Measurements from ENCODE around the gene PSMB7. TPM values are rescaled to one million over a fixed set of nuclear protein-coding genes. Genes with fewer than 3 reads are reported as not detected.

PSMB7 gene
- total and polyA plus RNA-seq, 11 donors = 149 to 281 (median 176) TPM

- H3K4me3 ChIP-seq = no peak overlapping the region
- peaks cover 0 to 5% (median 0%) of the 10 kb centered on the region in 9 donors for H3K27me3 ChIP-seq
- no peak for DNase-seq
- H3K36me3 ChIP-seq = no peaks in the 10 kb centered on the region
- H3K9me3 ChIP-seq = peaks cover 0 to 6% (median 0%) of the 10 kb centered on the region in 12 donors
- intact Hi-C loops (cut with DNase I) = no loop called here
- H3K4me1 ChIP-seq = no peaks in the 10 kb centered on the region
- WGBS, 4 donors = 90 to 95% (median 93%) methylated on average over 3 of the region's 3 CpGs
- no peak overlapping the region for H3K27ac ChIP-seq
- ATAC-seq = no peak
- no peak for TF ChIP-seq POLR2A (IDR thresholded peaks at IDR 0.05)
- TF ChIP-seq, protein P1, sequence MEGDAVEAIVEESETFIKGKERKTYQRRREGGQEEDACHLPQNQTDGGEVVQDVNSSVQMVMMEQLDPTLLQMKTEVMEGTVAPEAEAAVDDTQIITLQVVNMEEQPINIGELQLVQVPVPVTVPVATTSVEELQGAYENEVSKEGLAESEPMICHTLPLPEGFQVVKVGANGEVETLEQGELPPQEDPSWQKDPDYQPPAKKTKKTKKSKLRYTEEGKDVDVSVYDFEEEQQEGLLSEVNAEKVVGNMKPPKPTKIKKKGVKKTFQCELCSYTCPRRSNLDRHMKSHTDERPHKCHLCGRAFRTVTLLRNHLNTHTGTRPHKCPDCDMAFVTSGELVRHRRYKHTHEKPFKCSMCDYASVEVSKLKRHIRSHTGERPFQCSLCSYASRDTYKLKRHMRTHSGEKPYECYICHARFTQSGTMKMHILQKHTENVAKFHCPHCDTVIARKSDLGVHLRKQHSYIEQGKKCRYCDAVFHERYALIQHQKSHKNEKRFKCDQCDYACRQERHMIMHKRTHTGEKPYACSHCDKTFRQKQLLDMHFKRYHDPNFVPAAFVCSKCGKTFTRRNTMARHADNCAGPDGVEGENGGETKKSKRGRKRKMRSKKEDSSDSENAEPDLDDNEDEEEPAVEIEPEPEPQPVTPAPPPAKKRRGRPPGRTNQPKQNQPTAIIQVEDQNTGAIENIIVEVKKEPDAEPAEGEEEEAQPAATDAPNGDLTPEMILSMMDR (IDR thresholded peaks at IDR 0.05) = no peak
Measured at GRCh38 chr9:124437086-124437485, 21.8 kb upstream of the PSMB7 start.

GRCh38 chr9:124436320-124436719 lies 21.1 kb upstream of the PSMB7 start:
- H3K27ac ChIP-seq = no peak overlapping the region
- no peaks in the 10 kb centered on the region for H3K36me3 ChIP-seq
- H3K9me3 ChIP-seq = peaks cover 0 to 6% (median 0%) of the 10 kb centered on the region in 12 donors
- ATAC-seq = no peak
- TF ChIP-seq, protein P1 (IDR thresholded peaks at IDR 0.05) = no peak
- TF ChIP-seq POLR2A (IDR thresholded peaks at IDR 0.05) = no peak
- intact Hi-C loops (cut with DNase I) = no loop called here
- H3K27me3 ChIP-seq = peaks cover 0 to 5% (median 0%) of the 10 kb centered on the region in 9 donors
- DNase-seq = no peak
- no peaks in the 10 kb centered on the region for H3K4me1 ChIP-seq
- H3K4me3 ChIP-seq = no peak overlapping the region

GRCh38 chr9:124429530-124429867 lies 14.3 kb upstream of the PSMB7 start:
- no peaks in the 10 kb centered on the region for H3K36me3 ChIP-seq
- no peak for TF ChIP-seq POLR2A (IDR thresholded peaks at IDR 0.05)
- TF ChIP-seq, protein P1 (IDR thresholded peaks at IDR 0.05) = no peak
- no peaks in the 10 kb centered on the region for H3K27me3 ChIP-seq
- DNase-seq (peak in 1 of 5 donors; percentile 11), ATAC-seq (no peak)
- H3K4me3 ChIP-seq = no peak overlapping the region
- 89 to 94% (median 91%) methylated on average over 4 of the region's 4 CpGs for WGBS, 4 donors
- no peaks in the 10 kb centered on the region for H3K9me3 ChIP-seq
- no peaks in the 10 kb centered on the region for H3K4me1 ChIP-seq
- intact Hi-C loops (cut with DNase I) = no loop called here
- no peak overlapping the region for H3K27ac ChIP-seq

GRCh38 chr9:124428751-124429529 lies 13.7 kb upstream of the PSMB7 start:
- Histone ChIP-seq H3K4me1 (no peaks in the 10 kb centered on the region), H3K4me3 (no peak overlapping the region), H3K27me3 (no peaks in the 10 kb centered on the region), H3K27ac (no peak overlapping the region), H3K9me3 (no peaks in the 10 kb centered on the region), H3K36me3 (no peaks in the 10 kb centered on the region)
- 71 to 87% (median 78%) methylated on average over 13 to 28 of the region's 28 CpGs for WGBS, 4 donors
- intact Hi-C loops (cut with DNase I) = no loop called here
- TF ChIP-seq, protein P1 (IDR thresholded peaks at IDR 0.05) = no peak
- TF ChIP-seq POLR2A (IDR thresholded peaks at IDR 0.05) = no peak
- ATAC-seq = no peak
- peak in 1 of 5 donors; percentile 10 for DNase-seq

Data from heart left ventricle (tissue), 16 donors.